ELF-1 (cell line): Measurements from ENCODE around the gene DPH1.

Experiments
- DNase-seq: peaks from one replicate; pipeline ENCODE4 v3.0.0-alpha.2; 2016; ENCODE audit warnings: low read depth, low spot score

Gene DPH1

DNA sequence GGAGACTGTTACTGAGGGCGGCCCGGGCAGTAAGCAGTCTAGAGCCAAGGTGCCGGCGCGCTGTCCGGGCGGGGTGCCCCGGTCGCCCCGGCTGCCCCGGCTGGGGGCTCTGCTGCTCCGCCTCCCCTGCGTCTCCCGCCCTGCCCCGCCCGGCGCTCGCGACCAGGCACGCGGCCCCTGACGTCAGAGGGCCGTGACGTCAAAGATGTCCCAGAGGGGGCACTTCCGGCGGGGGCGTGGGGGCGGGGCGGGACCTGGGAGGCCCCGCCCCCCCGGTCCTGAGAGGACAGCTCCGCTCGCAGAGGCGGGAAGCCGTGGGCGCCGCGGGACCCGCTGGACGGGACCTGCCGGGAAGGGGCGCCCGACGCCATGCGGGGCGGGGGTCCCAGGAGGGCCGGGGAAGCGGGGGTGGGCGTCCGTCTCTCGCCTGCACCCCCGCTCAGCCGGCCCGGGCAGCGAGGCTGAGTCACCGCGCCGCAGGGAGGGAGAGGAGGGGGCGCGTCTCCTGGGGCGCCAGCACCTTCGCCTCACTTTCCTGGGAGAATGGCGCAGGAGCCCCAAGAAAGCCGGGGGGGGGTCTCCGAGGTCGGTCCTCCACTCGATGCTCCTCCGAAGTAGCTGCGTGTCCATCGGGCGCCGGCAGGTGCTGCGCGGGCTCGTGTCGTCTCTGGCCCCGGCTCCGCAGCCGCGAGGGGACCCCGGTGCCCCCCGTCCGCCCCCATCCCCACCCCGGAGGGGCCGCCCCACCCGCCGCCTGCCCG lies 20.5 kb downstream of the DPH1 start:
- no peak for DNase-seq

DNA sequence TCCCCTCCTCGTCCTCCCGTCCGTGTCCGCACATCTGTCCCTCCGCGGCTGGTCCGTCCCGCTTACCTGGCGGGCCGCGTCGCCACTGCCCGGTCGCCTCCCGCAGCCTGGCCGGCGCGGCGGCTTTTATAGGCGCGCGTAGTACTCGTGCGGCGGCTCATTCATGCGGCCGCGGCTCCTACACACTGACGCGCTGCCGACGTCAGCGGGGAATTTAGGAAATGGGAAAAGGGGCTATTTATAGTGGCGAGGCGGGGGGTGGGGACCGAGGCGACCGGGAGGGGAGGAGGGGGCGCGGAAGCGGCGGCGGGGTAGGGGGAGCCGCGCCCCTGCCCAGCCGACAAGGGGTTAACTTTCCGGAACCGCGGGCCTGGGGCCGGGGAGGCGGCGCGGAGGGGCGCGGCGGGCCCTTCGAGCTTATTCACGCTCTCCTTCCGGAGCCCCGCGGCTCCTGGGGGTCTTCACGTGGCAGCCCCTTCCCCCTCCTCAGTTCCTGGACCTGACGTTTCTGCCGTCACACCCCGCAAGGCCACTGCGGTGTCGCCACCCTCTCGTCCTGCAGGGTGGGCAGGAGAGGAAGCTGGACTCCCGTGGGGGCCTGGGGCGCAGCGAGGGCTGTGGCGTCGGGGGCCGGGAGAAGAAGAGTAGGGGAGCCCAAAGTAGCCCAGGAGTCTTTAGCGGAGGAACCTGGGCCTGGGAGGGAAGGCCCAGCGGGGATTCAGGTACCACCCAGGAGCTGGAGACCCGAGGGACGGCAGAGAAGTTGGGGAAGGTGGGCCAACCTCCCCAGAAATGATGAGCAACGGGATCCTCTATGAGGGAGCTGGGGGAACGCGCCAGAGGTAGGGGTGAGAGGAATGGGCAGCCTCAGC lies 21.3 kb downstream of the DPH1 start:
- DNase-seq, result no peak

DNA sequence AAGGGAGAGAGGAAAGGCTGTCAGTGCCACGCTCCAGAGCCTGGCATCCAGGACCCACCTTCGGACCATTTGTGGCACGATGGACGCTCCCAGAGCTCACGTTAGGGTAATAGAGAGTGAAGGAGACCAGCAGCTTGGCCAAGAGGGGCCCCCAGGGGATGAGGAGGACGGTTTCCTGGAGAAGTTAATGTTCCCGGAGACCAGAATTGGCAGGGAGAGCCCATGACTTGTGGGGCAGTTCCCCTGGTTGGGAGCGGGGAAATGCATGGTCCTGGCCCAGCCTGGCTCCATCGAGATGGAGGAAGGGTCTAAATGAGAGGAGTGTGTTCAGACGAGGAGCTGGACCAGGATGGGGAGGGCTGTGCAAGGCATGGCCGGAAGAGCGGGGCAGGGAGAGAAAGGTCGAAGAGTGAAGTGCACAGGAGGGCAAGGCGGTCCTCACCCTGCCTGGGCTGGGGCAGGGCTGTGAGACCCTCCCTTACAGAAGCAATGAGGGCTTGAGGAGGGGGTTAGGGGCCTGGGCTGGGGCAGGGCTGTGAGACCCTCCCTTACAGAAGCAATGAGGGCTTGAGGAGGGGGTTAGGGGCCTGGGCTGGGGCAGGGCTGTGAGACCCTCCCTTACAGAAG lies 22.1 kb downstream of the DPH1 start:
- DNase-seq, result no peak

DNA sequence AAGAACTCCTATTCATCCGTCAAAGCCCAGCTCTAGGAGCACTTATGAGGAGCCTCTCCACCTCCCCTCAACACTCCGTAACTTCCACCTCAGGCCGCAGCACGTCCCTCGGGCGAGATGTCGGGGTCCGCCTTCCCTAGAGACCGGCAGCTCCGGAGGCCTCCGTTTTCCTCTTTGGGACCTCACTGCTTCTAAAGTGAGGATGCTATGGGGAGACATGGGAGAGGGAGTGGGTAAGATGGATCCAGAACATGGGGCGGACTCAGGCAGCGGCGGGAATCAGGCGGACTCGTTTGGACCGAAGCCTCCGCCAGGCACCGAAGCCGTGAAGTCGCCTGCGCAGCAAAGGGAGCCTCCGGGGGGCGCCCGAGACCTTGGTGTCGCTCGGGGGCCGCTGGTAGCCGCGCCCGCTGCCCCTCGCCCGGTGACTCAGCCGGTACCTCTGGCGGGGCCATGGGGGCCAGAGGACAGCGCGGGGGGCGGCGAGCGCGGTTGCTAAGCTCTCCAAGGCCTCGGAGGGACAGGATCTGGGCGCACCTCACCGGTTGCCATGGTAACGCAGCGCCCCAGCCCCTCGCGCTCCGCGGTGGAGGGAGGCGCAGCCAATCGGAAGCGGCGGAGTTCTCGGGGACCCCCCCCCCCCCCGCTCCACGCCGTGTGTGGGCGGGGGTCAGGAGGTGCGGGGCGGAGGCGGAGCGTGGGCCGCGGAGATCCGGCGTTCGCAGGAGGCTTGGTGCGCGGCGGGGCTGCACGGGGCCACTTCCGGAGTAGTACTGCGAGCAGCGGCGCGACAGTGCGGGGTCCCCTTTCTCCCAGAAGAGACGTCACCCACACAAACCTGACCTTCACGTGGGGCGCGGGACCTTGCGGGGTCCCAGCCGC lies 23.7 kb downstream of the DPH1 start:
- DNase-seq, result peak; percentile 82

DNA sequence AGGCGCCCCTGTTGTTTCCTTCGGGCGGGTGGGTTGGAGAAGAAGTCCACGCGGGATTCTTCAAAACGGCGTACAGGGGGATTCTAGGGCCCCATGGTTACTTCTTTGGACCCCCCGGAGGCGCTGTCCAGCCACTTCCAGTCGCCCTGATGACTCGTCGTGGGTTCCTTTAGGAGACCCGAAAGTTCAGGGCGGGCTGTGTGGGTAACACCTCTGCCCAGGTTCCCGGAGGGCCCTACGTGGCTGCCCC lies 24.2 kb downstream of the DPH1 start:
- DNase-seq, result no peak

DNA sequence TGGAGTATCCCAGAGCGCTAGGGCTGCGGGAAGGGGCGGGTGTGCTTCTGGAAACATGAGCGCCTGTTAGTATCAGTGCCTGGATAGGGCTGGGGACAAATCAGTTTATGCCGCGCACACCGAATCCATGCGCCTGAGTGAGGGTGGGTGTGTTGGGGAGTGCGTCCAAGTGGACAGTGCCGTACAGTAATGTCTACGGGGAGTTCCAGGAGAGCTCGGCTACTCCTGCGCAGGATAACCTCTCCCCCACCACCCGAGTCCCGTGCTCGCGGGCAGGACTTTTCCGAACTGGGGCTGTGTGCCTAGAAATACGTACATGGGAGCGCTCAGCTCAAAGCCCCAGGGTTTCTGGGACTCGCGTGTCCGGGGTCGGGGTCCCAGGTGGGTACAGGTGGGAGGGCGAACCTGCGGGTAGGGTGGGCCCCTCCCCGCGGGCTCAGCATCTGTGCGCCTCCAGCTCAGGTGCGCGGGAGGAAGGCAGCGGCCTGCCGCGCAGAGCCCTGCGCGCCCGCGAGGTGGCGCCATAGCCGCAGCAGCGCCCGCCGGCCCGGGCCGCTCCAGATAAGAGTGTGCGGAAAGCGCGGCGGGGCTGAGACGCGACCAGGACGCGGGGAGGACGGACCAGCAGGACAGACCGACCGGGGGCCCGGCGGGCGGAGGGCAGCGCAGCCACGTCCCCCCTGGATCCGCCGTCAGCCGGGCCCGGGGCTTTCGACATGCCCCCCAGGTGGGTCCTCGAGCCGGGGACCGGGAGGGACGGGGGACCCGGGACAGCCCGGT lies 24.7 kb downstream of the DPH1 start, which contains the start of gene HIC1:
TSS of gene HIC1 (plus strand) at position 592 of the 780 bp plus-strand sequence. CDS start 1,588 bp downstream, outside the sequence.
- peak; percentile 88 for DNase-seq

DNA sequence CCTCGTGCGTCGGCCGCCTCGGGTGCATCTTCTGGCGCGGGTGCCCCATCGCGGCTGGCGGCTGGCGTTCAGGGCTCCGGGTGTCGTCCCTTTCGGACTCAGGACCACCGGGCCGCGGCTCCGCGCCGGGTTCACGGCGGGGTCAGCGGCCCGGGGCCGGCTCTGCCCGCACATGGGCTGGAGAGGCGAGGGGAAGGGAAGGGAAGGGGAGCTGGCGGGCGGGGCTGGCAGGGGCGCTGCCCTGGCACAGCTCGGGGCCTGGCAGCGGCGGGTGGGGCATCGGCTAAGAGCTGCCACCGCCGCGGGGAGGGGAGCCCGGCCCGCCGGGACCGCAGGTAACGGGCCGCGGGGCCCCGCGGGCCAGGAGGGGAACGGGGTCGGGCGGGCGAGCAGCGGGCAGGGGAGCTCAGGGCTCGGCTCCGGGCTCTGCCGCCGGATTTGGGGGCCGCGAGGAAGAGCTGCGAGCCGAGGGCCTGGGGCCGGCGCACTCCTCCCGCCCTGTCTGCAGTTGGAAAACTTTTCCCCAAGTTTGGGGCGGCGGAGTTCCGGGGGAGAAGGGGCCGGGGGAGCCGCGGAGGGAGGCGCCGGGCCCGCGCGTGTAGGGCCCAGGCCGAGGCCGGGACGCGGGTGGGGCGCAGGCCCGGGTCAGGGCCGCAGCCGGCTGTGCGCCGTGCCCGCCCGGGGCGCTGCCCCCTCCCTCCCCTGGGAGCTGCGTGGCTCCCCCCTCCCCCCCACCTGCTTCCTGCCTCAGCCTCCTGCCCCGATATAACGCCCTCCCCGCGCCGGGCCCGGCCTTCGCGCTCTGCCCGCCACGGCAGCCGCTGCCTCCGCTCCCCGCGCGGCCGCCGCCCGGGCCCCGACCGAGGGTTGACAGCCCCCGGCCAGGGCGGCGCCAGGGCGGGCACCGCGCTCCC lies 25.6 kb downstream of the DPH1 start:
- DNase-seq, result no peak

DNA sequence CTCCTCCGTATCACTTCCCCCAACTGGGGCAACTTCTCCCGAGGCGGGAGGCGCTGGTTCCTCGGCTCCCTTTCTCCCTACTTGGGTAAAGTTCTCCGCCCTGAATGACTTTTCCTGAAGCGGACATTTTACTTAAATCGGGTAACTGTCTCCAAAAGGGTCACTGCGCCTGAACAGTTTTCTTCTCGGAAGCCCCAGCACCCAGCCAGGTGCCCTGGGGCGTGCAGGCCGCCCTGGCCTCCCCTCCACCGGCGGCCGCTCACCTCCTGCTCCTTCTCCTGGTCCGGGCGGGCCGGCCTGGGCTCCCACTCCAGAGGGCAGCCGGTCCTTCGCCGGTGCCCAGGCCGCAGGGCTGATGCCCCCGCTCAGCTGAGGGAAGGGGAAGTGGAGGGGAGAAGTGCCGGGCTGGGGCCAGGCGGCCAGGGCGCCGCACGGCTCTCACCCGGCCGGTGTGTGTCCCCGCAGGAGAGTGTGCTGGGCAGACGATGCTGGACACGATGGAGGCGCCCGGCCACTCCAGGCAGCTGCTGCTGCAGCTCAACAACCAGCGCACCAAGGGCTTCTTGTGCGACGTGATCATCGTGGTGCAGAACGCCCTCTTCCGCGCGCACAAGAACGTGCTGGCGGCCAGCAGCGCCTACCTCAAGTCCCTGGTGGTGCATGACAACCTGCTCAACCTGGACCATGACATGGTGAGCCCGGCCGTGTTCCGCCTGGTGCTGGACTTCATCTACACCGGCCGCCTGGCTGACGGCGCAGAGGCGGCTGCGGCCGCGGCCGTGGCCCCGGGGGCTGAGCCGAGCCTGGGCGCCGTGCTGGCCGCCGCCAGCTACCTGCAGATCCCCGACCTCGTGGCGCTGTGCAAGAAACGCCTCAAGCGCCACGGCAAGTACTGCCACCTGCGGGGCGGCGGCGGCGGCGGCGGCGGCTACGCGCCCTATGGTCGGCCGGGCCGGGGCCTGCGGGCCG lies 26.5 kb downstream of the DPH1 start:
- DNase-seq, result peak; percentile 75

DNA sequence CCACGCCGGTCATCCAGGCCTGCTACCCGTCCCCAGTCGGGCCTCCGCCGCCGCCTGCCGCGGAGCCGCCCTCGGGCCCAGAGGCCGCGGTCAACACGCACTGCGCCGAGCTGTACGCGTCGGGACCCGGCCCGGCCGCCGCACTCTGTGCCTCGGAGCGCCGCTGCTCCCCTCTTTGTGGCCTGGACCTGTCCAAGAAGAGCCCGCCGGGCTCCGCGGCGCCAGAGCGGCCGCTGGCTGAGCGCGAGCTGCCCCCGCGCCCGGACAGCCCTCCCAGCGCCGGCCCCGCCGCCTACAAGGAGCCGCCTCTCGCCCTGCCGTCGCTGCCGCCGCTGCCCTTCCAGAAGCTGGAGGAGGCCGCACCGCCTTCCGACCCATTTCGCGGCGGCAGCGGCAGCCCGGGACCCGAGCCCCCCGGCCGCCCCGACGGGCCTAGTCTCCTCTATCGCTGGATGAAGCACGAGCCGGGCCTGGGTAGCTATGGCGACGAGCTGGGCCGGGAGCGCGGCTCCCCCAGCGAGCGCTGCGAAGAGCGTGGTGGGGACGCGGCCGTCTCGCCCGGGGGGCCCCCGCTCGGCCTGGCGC lies 27.3 kb downstream of the DPH1 start:
- no peak for DNase-seq

DNA sequence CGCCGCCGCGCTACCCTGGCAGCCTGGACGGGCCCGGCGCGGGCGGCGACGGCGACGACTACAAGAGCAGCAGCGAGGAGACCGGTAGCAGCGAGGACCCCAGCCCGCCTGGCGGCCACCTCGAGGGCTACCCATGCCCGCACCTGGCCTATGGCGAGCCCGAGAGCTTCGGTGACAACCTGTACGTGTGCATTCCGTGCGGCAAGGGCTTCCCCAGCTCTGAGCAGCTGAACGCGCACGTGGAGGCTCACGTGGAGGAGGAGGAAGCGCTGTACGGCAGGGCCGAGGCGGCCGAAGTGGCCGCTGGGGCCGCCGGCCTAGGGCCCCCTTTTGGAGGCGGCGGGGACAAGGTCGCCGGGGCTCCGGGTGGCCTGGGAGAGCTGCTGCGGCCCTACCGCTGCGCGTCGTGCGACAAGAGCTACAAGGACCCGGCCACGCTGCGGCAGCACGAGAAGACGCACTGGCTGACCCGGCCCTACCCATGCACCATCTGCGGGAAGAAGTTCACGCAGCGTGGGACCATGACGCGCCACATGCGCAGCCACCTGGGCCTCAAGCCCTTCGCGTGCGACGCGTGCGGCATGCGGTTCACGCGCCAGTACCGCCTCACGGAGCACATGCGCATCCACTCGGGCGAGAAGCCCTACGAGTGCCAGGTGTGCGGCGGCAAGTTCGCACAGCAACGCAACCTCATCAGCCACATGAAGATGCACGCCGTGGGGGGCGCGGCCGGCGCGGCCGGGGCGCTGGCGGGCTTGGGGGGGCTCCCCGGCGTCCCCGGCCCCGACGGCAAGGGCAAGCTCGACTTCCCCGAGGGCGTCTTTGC lies 28.0 kb downstream of the DPH1 start:
- DNase-seq, result peak; percentile 46

DNA sequence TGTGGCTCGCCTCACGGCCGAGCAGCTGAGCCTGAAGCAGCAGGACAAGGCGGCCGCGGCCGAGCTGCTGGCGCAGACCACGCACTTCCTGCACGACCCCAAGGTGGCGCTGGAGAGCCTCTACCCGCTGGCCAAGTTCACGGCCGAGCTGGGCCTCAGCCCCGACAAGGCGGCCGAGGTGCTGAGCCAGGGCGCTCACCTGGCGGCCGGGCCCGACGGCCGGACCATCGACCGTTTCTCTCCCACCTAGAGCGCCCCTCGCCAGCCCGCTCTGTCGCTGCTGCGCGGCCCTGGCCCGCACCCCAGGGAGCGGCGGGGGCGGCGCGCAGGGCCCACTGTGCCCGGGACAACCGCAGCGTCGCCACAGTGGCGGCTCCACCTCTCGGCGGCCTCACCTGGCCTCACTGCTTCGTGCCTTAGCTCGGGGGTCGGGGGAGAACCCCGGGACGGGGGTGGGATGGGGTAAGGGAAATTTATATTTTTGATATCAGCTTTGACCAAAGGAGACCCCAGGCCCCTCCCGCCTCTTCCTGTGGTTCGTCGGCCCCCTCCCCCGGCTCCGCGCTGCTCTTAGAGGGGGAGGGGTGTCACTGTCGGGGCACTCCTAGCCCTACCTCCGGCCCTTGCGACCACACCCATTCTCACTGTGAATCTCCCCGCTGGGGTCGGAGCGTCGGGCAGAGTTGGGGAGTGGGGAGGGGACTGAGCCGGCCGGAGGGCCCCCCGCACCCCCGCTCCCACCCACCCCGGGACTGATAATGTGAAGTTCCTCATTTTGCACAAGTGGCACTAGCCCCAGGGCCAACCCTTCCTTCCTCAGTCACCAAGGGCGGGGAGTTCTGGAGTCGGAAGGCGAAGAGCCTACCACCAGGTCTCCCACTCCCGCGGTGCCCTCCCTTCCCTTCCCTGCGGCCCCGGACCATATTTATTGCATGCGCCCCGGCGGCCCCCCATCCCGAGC lies 28.9 kb downstream of the DPH1 start:
- peak; percentile 84 for DNase-seq

DNA sequence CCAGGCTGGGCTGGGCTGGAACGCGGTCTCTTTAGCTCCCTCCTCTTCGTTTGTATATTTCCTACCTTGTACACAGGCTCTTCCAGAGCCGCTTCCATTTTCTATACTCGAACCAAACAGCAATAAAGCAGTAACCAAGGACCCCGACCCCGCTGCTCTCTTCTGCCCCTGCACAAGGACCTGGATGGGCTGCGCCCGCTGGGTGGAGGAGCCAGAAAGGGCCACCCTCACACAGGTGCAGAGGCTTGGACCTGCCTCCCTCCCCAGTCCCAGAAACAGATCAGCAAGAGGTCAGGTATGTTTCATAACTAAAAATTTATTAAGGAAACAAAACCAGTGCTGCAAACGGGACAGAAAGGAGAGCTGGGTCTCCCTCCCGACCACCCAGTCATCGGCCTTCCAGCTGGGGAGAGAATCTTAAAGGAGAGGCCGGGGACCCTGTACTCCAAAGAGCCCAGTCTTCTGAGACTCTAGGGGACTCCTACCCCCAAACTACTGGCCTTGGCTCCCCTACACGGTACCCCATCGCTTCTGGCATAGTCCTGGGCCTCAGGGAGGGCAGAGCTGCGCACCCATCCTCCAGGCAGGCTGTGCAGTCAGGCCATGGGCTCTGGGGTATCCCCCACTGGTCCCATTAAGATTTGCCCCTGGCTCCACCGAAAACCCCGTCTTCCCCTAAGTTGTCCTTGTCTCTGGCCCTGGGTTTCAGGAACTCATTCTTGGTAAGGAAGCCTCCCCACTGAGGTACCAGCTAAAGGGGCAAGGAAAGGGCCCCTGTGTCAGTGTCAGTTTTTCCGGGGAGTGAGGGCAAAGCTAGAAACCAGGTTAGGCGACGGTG lies 29.8 kb downstream of the DPH1 start:
- DNase-seq, result no peak

DNA sequence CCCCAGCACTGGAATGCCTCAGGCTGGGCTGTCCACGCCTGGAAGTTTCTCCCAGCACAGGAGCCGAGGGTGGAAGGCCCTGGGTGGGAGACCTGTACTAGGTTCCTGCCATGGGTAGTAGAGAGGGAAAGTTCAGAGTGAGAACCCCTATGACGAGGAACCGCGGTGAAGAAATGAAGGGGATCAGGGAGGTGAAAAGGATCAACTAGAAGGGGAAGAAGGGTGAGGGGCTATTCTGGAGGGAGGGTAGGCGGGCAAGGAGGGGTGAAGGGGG lies 30.4 kb downstream of the DPH1 start:
- DNase-seq, result no peak

DNA sequence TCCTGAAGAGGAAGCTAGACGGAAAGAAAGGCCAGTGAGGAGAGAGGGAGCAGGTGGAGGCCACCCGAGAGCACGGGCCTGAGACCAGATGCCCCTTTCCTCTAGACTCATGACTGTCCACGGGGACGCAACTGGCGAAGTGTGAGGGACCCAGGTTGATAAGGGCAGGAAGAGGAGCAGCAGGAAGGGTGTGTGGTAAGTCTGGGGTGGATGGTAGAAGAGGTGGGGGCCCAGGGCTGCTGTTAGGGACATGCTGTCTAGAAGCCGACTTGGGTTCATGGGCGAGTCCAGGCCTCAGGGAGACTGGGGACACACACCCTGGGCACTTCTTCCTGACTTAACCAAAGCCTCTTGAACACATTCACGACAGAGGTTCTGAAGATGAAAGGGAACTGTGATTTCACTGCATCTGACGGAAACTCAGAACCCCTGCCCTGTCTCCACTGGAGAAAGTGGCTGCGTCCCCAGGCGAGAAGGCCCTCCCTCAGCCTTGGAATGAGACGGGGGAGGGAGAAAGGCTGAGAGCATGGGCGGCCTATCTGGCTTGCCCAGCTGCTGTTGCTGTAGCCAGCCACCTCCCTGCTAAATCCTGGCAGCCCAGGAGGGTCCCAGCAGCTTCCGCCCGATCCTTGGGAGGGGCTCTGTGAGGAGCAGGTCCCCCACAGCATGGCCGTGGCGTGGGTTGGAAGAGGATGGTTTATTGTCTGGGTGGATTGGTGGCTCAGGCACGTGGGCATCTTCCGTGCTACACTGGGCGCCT lies 30.9 kb downstream of the DPH1 start:
- DNase-seq, result no peak

DNA sequence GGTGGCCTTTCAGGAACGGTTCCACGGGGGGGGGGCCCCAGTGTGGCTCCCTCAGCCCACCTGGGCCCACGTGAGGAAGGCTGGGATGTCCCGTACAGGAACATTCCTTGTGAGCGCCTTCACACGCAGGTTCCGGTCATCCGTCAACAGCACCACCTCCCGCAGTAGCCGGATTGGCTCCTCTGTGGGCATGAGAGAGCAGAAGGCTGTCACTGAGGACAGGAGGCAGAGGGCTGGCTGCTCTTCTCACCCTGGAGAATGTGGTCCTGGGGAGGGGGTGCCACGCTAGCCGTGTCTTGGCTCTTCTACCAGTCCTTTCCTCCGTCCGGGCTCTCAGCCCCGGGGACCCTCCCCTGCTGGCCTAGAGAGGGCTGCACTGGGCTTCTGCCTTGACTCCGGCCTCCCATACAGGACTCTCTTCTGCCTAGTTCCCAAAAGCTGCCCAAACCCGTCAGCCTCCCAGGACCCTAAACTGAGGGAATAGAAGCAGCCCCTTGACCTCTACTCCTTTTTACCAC lies 31.5 kb downstream of the DPH1 start:
- no peak for DNase-seq
